ENCODE results near the gene CDKN2B-AS1. TPM values are rescaled to one million over a fixed set of nuclear protein-coding genes. Genes with fewer than 3 reads are reported as not detected.

Gene CDKN2B-AS1
- total and polyA plus RNA-seq, 8 donors: 0.24 to 0.92 (median 0.55) TPM; not detected in 3

DNA sequence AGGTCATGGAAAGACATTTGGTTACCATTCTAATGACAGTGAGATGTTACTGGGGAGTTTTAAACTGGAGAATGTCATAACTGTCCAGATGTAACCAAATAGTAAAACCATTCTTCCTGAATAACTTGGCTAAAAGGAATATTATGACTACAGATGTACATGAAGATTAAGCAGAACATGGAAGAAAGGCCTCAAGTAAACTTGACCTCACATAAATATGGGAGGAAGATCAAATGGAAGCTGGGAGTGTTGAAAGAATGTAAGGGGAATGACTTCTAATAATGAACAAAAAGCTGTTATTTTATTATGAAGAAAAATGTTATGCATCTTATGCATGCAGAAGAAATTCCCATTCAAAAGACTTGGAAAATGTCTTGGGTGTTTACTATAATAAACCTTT, 122.2 kb downstream of the CDKN2B-AS1 start:
- intact Hi-C loops (cut with DNase I): no loop called here
- peaks cover 0 to 6% (median 0%) of the 10 kb centered on the region in 3 donors for H3K4me1 ChIP-seq
- H3K4me3 ChIP-seq: no peak overlapping the region
- H3K27ac ChIP-seq: peak overlapping the region in 2 of 4 donors; percentile 53 to 57
- no peaks in the 10 kb centered on the region for H3K9me3 ChIP-seq
- TF ChIP-seq, protein P1, sequence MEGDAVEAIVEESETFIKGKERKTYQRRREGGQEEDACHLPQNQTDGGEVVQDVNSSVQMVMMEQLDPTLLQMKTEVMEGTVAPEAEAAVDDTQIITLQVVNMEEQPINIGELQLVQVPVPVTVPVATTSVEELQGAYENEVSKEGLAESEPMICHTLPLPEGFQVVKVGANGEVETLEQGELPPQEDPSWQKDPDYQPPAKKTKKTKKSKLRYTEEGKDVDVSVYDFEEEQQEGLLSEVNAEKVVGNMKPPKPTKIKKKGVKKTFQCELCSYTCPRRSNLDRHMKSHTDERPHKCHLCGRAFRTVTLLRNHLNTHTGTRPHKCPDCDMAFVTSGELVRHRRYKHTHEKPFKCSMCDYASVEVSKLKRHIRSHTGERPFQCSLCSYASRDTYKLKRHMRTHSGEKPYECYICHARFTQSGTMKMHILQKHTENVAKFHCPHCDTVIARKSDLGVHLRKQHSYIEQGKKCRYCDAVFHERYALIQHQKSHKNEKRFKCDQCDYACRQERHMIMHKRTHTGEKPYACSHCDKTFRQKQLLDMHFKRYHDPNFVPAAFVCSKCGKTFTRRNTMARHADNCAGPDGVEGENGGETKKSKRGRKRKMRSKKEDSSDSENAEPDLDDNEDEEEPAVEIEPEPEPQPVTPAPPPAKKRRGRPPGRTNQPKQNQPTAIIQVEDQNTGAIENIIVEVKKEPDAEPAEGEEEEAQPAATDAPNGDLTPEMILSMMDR (IDR thresholded peaks at IDR 0.05): no peak
- no peak for DNase-seq
- no peak for ATAC-seq
- no peak for FAIRE-seq
- no peaks in the 10 kb centered on the region for H3K36me3 ChIP-seq
- H3K27me3 ChIP-seq: no peaks in the 10 kb centered on the region

DNA sequence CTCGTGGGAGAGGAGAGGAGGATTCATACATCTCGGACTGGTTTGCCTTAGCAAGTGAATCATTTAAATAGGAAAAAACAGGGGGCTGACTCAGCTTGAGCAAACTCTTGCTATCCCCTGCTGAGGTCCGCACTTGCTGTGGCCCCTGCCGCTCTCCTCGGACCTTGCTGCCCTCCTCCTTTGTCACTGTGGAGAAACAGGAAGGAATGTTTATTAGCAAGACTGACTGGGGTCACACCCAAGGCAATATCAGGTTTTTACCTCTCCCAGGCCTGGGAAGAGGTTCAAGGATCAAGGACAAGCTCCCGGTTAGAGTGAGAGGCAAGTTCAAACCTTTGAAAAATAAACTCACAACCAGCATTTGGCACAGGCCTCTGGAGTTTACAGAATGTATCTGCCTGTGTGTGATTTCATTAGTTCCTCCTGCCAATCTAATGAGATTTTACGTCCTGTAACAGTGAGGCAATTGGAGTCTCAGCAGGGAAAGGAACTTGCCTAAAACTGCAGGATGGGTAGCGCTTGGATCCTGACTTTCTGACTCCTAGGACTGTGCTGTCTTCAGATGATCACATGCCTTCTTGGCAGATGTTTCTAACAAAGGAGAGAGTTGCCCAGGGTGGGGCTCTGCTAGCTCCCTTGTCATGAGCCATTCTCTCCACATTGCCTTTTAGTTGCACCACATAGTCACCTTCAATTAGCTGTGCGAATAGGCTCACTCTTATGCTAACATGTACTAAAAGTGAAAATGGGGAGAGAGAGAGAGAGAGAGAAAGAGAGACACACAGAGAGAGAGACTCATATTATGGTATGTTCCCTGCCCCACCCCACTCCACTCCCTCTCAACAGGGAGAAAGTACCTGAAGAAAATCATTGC, 123.2 kb downstream of the CDKN2B-AS1 start:
- FAIRE-seq (no peak), ATAC-seq (peak in 3 of 4 donors; percentile 52 to 63 (median 57)), DNase-seq (no peak)
- intact Hi-C loops (cut with DNase I): no loop called here
- TF ChIP-seq, protein P1 (IDR thresholded peaks at IDR 0.05): no peak
- Histone ChIP-seq H3K9me3 (no peaks in the 10 kb centered on the region), H3K4me1 (peaks cover 0 to 6% (median 0%) of the 10 kb centered on the region in 3 donors), H3K4me3 (no peak overlapping the region), H3K27ac (peak overlapping the region in 2 of 4 donors; percentile 53 to 57), H3K36me3 (no peaks in the 10 kb centered on the region), H3K27me3 (no peaks in the 10 kb centered on the region)
- 56 to 58% methylated on average over 9 of the region's 9 CpGs for WGBS, 2 donors

DNA sequence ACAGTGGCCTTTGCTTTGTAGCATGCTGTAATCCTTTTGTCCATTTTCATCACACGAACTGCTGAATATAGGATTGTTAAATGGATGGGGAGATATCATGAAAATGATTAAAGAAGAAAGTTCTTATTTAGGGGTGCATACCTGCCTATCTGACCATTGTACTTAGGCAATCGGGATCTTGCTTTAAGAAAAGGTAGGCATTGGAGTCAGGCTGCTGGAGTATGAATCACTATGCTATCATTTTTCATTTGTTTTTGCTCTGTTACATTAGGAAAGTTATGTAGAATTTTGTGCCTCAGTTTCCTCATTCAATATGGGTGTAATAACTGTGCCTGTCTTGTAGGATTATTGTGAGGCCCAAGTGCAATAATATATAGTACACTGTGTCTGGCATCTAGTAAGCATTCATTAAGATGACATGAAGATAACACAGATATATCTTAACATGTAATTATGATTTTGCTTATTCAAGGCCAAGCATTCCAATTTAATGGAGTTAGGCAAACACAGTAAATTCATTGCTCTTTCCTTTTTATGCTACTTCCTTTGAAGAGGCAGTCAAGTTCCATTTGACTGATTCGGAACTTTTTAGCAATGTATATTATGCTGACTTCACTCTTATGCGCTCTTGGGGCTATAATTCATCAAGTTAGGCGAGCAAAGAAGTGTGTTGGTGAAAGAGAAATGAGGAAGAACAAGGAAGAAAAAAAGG, 124.4 kb downstream of the CDKN2B-AS1 start:
- no peaks in the 10 kb centered on the region for H3K36me3 ChIP-seq
- TF ChIP-seq, protein P1 (IDR thresholded peaks at IDR 0.05): no peak
- H3K27me3 ChIP-seq: no peaks in the 10 kb centered on the region
- 84 to 88% methylated on average over 5 of the region's 5 CpGs for WGBS, 2 donors
- peaks cover 0 to 6% (median 2%) of the 10 kb centered on the region in 3 donors for H3K4me1 ChIP-seq
- DNase-seq (no peak), FAIRE-seq (no peak), ATAC-seq (no peak)
- H3K9me3 ChIP-seq: no peaks in the 10 kb centered on the region
- intact Hi-C loops (cut with DNase I): no loop called here
- H3K4me3 ChIP-seq: no peak overlapping the region
- H3K27ac ChIP-seq: no peak overlapping the region

DNA sequence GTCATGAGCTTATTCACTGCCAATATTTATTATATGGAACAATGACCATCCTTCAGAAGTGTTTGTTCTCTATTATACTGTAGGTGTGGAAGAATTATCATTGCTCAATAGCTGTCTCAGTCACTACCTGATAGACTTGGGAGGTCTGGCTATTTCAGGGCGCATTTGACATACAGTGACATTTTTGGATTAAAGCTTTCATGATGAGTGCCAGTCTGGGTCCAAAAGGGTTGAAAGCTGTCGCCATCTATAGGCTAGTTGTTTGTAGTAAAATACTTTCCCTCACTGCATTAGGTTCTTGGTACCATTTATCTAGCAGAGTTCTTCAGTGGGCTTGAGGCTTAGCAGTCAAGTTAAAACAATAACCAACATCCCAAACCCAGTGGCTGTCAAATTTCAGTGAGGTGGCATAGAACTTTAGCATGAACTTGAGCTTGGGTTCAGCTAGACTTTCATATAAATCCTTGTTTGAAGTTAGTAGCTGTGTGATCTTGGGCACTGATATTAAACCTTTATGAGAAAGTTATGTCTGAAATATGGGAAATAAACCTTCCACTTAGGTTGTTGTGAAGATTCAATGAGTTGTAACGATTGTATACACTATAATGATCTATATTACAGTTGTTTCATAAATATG, 125.0 kb downstream of the CDKN2B-AS1 start:
- FAIRE-seq: no peak
- H3K9me3 ChIP-seq: no peaks in the 10 kb centered on the region
- intact Hi-C loops (cut with DNase I): no loop called here

More for the DNA sequence above, 125.0 kb downstream of the CDKN2B-AS1 start:
- no peak overlapping the region for H3K27ac ChIP-seq
- no peaks in the 10 kb centered on the region for H3K27me3 ChIP-seq
- ATAC-seq (peak in 3 of 4 donors; percentile 55 to 65 (median 59)), DNase-seq (no peak)
- H3K36me3 ChIP-seq: no peaks in the 10 kb centered on the region
- TF ChIP-seq, protein P1 (IDR thresholded peaks at IDR 0.05): no peak
- H3K4me3 ChIP-seq: no peak overlapping the region
- 32 to 41% methylated on average over 3 of the region's 3 CpGs for WGBS, 2 donors
- peaks cover 0 to 8% (median 8%) of the 10 kb centered on the region in 3 donors for H3K4me1 ChIP-seq
